HG03039 (cell line): ENCODE results near the gene STRAP.

Experiments used
- ATAC-seq: cut with Tn5 transposase; IDR thresholded peaks from one replicate; pipeline ENCODE4 v1.9.1; 2021; ENCODE audit warnings: mild to moderate bottlenecking, moderate library complexity; ENCODE audit not compliant: unreplicated experiment

The STRAP gene, protein sequence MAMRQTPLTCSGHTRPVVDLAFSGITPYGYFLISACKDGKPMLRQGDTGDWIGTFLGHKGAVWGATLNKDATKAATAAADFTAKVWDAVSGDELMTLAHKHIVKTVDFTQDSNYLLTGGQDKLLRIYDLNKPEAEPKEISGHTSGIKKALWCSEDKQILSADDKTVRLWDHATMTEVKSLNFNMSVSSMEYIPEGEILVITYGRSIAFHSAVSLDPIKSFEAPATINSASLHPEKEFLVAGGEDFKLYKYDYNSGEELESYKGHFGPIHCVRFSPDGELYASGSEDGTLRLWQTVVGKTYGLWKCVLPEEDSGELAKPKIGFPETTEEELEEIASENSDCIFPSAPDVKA

DNA sequence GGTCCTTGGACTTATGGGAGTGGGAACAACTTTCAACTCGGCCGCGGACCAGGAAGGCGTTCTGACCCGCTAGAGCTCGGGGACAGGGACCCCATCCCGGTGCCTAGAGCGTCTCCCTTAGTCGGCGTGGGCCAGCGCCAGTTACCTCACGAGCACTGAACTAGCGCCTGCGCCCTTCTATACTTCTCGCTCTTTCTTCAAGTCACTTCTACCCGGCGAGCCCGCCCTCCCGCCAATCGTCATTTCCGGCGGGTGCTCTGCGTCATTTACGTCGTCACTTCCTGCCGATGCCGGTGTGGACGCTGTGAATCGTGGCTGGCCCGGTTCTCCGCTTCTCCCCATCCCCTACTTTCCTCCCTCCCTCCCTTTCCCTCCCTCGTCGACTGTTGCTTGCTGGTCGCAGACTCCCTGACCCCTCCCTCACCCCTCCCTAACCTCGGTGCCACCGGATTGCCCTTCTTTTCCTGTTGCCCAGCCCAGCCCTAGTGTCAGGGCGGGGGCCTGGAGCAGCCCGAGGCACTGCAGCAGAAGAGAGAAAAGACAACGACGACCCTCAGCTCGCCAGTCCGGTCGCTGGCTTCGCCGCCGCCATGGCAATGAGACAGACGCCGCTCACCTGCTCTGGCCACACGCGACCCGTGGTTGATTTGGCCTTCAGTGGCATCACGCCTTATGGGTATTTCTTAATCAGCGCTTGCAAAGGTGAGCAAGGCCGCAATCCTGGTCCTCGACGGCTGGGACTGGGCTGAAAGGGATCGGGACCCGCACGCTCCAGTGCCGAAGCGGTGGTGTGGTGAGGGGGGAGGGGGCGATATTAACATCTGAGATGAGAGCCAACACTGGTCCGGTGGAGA, at the start of gene STRAP:
Gene STRAP (plus strand): TSS at position 270 of the 854 bp plus-strand sequence. CDS start 321 bp downstream, at position 591.
- peak; percentile 95 for ATAC-seq

DNA sequence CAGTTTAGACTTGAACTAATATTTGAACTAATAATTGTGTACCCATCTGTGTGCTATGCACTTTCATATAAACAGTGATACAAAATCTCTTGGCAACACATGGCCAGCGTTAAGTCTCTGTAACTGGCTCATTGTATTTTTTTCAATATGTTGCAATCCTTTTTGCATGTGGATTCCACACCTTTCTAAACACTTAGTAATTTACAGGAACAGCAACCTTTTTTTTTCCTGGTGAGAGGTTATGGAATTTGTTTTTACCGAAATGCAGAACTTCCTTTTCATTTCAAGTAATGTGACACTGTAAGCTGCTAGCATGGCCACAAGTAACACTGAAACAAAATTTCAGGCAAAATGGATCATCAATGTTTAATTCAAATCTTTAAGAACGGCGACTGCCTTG, 47.6 kb upstream of the STRAP start:
- no peak for ATAC-seq

DNA sequence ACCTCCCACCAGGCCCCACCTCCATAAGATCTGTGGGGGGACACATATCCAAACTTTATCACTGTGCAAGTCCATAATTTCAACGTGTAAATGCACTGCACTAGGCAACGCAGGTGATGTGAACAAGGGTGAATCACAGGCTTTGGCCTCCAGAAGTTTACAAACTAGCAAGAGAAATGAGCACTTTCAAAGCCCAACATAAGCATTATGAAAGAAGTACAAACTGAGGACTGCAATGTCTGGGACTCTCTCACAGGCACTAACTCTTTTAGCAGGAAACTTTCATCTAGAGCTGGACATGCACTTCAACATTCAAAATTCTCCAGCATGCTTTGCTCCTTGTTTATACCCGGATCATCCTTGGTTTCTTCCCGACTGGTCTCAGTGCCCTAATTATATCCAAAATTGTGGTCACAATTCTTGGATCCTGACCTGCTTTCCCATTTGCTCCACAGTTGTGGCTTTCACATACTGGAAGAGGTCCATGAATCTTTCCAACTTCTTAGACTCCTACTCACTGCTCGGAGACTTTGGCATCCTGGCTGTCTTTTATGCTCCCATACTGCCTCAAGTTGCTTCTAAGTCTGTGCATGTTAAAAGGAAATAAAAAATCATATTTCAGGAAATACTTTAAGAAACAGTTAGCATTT, 44.9 kb upstream of the STRAP start:
- ATAC-seq, result no peak

DNA sequence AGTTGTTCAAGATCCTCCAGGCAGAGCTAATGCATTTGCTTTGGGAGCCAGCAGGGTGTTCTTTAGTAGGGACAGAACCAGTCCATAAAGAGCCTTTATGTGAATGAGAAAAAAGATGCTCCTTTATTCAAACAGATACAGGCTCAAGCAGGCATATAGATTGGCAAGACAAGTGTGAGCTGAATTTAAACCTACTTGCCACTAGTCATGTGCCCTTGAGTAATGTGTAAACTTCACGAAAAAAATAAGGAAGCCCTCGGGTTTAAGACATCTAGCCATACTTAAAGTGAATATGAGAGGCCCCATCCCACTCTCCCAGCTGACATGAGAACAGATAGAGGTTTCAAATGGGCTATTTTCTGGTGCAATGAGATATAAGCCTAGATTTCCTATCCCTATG, 43.1 kb upstream of the STRAP start:
- ATAC-seq, result no peak

DNA sequence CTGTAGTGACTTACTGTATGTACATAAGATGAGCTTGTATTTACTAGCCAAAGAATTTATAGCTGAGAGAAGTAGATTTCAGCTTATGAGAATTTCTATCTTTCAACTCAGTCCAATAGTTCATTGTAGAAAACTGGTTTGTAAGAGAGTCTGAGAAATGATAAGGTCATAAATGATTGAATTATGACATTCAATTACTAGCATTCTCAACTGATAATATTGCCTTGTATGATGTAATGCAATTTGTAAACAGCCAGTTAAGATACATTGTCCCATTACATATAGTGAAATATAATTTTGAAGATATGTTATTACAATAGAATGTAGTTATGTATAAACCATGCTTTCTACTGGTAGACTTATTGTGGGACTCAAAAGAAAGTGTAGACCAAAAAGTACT, 42.5 kb upstream of the STRAP start:
- ATAC-seq, result no peak

DNA sequence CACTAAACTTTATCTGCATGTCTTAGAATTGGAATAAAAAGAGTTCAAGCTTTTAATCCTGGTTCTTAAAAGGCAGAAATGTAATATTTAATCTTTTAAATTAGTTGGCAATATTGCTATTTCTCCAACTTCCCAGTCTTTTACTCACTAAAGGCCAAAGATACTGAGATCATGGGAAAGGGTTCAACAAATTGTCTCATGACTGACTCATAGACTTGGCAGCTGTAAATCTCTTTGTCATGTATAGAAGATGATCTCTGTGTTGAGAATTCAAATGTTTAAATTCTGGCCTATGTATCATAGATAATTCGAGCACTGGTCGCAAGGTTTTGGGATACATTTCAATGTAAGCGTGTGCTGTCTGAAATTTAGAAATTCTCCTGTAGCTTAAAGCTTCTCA, 40.1 kb upstream of the STRAP start:
- no peak for ATAC-seq

DNA sequence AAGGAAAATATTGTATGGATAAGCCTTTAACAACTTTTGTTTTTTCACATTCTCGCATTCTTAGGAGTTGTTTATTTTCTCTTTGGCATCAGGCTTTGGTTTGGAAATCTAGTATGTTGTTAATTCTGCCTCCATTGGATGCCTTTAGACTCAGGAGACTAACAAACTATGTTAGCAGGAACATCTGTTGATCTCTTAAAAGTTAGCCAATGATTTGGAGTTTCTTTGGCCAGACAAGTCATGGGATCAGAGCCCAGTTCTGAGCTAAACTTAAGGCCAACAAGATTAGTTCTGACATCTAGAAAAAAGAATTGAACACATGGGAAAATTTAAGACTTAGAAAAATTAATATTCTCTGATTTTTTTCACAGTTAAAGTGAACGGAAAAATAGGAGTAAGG, 35.3 kb upstream of the STRAP start:
- no peak for ATAC-seq

DNA sequence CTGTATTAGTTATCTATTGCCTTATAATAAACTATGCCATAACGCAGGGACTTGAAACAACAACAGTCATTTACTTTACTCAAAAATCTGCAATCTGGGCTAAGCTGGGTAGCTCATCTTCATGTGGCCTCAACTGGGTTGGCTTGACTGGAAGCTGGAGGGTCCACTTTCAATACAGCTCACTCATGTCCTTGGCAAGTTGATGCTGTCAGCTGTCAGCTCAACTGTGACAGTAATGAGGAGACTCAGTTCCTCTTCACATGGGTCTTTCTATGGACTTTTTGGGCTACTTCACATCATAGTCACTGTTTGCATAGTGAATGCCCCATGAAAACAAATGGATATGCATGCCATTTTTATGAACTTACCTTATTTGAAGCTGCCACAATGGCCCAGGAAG, 33.6 kb upstream of the STRAP start:
- no peak for ATAC-seq

DNA sequence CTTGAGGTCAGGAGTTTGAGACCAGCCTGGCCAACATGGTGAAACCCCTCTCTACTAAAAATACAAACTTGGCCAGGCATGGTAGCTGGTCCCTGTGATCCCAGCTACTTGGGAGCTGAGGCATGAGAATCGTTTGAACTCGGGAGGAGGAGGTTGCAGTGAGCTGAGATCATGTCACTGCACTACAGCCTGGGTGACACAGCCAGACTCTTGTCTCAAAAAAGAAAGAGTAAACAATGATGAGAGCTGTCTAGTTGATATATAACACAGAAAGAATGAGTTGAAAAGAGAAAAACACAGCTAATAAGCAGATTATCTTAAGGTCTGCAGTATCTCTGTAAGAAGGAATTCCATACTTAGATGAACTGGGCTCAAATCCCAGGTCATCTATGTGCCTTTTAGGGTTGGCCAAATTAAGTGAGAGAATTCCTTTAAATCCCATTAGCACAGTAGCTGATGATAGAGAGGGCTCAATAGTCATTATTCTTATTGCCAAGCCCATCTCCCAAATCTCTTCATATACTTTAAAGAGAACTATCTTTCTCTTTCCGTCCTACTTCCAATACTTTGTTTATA, 31.1 kb upstream of the STRAP start:
- ATAC-seq, result no peak

DNA sequence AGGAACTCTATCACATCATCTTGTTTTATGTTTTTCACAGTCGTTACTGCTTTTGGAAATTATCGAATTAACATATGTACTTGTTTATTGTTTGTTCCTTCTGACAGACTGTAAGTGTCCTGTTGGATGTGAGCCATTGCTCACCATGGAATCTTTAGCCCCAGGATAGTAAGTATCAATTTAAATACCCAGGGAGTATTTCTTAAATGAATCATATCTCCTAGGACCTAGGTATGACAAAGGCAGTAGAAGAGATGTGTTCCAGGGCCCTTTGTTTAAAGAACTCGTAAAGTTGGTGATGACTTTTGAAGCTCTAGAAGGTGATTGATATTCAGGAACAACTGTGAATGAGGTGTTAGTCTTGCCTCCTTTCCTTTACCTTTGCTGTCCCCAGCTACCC, 30.3 kb upstream of the STRAP start:
- no peak for ATAC-seq

DNA sequence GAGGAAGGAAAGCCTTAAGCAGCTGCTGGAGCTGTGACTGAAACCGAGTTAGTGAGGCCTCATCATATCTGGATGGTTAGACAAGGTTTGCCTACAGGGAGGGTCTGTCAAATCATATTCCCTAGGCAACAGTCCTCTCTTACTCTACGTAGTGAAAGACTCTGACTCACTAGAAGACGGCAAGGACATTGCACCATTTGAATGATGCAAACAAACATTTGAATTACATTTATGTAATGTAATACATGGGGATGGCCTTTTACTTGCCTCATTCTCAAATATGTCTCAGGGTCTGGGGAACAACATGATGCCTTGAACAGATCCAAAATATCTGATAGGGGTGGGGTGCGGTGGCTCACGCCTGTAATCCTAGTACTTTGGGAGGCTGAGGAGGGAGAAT, 29.8 kb upstream of the STRAP start:
- ATAC-seq, result no peak

DNA sequence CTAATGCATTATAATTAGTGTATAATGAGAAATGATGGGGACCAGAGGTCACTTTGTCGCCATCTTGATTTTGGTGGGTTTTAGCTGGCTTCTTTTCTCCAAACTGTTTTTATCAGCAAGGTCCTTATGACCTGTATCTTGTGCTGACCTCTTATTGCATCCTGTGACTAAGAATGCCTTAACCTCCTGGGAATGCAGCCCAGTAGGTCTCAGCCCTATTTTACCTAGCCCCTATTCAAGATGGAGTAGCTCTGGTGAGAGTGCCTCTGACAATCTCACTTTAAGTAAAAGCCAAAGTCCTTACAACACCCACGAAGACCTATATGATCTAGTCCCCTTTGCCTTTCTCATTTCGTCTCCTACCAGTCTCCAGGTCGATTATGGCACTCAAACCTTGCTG, 28.3 kb upstream of the STRAP start:
- no peak for ATAC-seq

DNA sequence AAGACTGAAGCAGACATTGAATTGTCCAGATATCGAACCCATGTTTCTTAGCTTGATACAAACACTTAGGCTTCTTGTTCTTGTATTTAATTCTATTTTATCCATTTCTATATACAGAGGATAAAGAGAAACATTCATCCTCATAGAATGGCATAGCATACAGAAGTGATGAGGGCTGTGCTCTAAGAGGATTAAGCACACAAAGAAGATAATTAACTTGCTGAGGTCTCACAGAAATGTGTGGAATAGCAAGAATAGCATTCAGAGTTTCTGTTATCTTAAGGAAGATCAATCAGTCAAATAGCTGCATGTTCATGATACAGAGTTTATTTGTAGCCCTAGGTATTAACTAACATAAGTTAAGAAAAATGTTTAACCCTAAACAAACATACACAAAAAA, 27.3 kb upstream of the STRAP start:
- no peak for ATAC-seq

DNA sequence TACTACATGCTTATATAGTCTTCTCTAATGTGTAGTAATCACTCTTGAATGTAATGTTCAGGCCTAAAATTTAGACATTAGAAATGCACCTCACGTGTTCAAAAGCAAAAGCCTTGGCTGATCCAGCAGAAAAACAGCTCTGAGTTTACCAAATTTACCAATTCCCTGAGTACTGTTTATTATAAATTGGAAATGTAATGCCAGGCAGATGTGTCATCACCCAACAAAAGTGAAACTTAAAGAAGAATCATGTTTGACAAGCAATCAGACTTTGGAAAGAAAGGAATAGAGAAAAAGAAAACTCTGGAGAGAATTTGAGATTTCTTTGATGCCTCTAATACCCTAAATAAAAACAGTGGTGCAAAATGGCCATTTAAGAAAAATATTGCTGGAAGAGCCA, 26.5 kb upstream of the STRAP start:
- no peak for ATAC-seq

DNA sequence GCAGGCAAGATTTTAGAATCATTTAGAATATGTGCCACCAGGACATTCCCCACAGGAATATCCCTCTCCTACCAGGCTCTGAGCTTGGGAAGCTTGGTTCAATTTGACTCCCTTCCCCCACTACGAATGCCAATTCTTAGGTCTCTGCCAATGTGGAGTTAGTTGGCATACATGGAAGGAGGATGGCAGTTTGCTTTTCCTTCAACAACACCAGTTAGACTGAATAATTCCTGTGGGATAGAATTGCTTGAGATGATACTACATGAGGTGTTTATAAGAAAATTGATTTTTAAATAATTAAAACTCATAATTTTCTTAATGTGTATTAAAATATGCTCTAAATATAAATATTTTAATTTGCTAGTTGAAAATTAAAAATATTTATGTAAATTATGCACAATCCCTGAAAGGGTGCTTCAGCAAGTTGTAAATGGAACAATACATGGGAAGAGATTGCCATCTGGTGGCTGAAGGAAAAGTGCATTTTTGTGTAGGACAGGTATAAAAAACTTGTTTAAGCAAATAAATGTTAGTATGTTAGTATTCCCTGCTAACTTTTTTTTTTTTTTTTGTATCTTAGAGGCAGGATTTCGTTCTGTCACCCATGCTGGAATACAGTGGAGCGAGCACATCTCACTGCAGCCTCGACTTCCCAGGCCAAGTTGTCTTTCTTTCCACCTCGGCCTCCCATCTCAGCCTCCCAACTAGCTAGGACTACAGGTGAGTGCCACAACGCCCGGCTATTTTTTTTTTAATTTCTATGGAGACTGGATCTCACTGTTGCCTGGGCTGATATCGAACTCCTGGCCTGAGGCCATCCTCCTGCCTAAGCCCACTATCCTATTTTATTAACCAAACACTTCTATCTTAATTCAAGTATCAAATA, 25.8 kb upstream of the STRAP start:
- ATAC-seq, result no peak

DNA sequence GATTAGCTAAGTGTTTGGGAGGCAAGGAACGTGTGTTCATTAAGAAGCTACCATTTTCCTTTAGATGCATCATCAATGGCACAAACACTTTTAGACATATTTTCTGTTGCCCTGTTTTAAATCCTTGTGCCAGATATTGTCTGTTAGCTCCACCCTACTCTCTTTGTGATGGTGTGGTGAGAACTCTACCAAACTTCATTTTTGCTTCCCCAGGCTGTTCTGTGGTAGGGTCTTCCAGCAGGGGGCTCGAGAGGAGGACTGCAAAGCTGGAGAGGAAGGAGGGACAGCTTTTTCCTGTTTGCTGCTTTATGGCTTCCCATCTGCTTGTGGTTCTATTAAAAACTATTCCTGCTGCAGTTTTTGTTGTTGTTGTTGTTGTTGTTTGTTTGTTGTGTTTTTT, 23.8 kb upstream of the STRAP start:
- no peak for ATAC-seq

DNA sequence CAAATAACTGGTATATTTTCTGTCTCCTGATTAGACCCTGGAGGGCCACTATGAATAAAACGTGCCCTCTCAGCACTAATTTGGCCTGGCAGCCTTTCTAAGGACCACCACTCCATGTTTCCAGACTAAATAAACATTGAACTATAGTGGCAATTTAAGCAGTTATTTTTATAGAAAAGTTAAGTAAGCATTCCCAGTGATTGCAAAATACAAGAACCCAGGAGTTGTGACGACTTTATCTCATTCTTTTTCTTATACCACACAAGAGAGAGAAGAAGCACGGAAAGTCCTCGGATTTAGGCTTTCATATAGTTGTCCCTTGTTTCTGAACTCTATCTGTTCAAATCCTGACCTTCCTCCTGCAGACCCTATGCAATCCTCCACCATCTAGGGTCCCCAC, 23.1 kb upstream of the STRAP start:
- ATAC-seq, result no peak

DNA sequence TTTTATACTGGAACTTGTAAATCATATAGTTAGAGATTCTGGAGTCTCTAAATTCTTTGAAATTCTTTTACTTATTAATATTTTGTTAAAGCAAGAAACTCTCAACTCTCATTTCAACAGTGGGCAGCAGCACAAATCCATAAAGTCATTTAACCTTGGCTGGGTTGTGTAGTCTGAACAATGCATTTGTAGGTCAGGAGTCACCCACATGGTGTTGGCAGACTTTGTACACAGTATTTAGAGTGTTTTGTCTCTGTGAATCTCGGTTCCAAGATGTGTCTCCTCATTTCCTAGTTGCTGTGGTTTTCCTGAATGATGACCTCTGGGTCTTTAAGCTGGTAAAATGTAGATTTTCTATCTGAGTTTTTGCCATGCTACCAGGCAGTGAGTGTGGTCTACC, 20.8 kb upstream of the STRAP start:
- ATAC-seq, result no peak

DNA sequence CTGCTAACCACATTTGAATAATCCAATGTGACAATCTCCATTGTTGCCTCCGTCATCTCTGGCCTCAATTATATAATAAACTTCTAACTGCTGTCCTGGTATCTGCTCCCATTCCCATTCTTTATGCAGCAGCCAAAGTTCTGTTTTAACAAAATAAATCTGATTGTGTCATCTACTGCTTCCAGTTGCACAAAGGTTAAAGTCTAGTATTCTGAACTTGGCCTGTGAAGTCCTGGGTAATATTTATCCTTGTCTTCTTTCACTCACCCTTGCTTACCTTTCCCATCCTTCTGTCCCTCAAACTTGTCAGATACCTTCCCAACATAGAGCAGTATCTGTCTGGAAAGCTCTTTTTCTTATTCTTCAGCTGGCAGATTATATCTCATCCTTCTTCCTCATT, 19.3 kb upstream of the STRAP start:
- ATAC-seq, result no peak

DNA sequence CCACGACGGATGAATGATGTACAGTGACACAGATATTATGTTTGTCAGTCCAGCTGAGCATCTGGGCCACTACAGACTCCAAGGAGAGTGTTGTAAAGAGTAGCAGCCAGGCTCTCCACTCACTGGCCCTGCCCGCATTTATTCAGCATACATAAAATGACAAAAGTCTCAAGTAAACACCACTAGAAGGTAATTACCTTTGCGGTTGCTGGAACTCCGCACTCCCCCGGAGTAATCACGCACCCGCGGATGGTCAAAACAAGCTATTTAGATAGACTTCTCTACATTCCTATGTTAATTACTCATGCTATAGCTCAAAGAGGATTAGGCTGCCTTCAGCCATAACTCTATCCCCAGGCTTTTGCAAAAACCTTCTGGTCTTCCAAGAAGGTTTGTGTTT, 18.8 kb upstream of the STRAP start:
- ATAC-seq, result no peak

DNA sequence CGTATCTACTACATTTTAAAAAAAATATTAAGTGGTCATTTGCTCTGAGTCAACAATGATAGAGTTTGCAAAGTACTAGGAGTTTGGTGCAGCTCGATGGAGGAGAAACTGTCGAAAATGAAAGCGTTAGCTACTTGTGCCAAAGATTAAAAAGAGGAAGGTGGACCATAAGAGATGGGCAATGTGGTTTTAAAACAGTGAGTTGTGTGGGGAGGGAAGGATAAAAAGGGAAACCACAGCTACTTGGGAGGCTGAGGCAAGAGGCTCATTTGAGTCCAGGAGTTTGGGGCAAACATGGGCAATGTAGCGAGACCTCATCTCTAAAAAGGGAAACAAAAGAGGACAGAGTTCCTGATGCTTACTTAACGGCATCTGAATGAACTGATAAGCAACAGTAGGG, 18.2 kb upstream of the STRAP start:
- peak; percentile 83 for ATAC-seq
